A549 treated with CpdA at 1 μM for 4 hours (cell line): ENCODE results near the gene CROT. TPM values are rescaled to one million over a fixed set of nuclear protein-coding genes. Genes with fewer than 3 reads are reported as not detected.

ENCODE experiments used
- total RNA-seq: library from RNA; stranded (reverse); fragments of 200-300 nt; extraction: Qiagen RNA extraction; gene quantifications from 5 replicates; pipeline ENCODE4 v1.2.3, GENCODE V29; 2022; ENCODE audit warnings: low read depth

The CROT gene
- total RNA-seq: 7.1 to 9.9 TPM (median 7.6 TPM) in 5 replicates

GRCh38 chr7:87345166-87345927 is at the start of gene CROT:
CROT (plus strand) TSS chr7:87345664; CDS start chr7:87349069, 3,405 bp downstream.

Other genes with a start within 250 kb of the CROT start
- 16.8 to 24.0 TPM (median 19.6 TPM) in 5 replicates for gene DMTF1, start 193.2 kb upstream of the CROT start, total RNA-seq
- 26.2 to 30.1 TPM (median 28.2 TPM) in 5 replicates for gene TMEM243, start 125.9 kb upstream of the CROT start, total RNA-seq
- gene ABCB4, start 130.0 kb downstream of the CROT start, total RNA-seq: 0.03 to 0.17 TPM in 2 of 5 replicates, not detected in the others